Suprapubic skin (tissue), 4 donors: ENCODE results near the gene CDC6. TPM values are rescaled to one million over a fixed set of nuclear protein-coding genes. Genes with fewer than 3 reads are reported as not detected.

Experiments used
- DNase-seq, 2 donors: peaks; one replicate each; pipeline ENCODE4 v3.0.0-alpha.2; 2019; ENCODE audit warnings: low spot score in 2 of 2
- H3K27ac ChIP-seq: fragments of 200-600 bp; sonication (generic); one replicate; pipeline ENCODE4 v1.5.1; 2019
- H3K27me3 ChIP-seq: fragments of 200-600 bp; sonication (generic); one replicate; pipeline ENCODE4 v1.5.1; 2019
- H3K36me3 ChIP-seq: fragments of 200-600 bp; sonication (generic); one replicate; pipeline ENCODE4 v1.5.1; 2019
- H3K4me1 ChIP-seq: fragments of 200-600 bp; sonication (generic); one replicate; pipeline ENCODE4 v1.5.1; 2019
- H3K4me3 ChIP-seq: fragments of 200-600 bp; sonication (generic); one replicate; pipeline ENCODE4 v1.5.1; 2019; ENCODE audit warnings: mild to moderate bottlenecking
- H3K9me3 ChIP-seq: fragments of 200-600 bp; sonication (generic); one replicate; pipeline ENCODE4 v1.5.1; 2019
- CTCF ChIP-seq, 2 donors: fragments of 200-600 bp in 1 of 2; fragments of 450-650 bp in 1 of 2; sonication (generic) in 1 of 2; IDR thresholded peaks; one replicate each; pipeline ENCODE4 v1.5.1; 2016 to 2019; ENCODE audit warnings: antibody characterized with exemption in 2 of 2, mild to moderate bottlenecking in 1 of 2, moderate library complexity in 1 of 2
- EP300 ChIP-seq: sonication (generic); formaldehyde crosslinking; IDR thresholded peaks from one replicate; pipeline ENCODE4 v1.6.1; 2017; ENCODE audit warnings: antibody characterized with exemption
- POLR2A ChIP-seq, 2 donors: fragments of 450-650 bp; IDR thresholded peaks; one replicate each; pipeline ENCODE4 v1.6.1; 2017; ENCODE audit warnings: antibody characterized with exemption in 2 of 2, mild to moderate bottlenecking in 2 of 2, moderate library complexity in 2 of 2
- POLR2AphosphoS5 ChIP-seq, 3 donors: sonication (generic); formaldehyde crosslinking; IDR thresholded peaks; one replicate each; pipeline ENCODE4 v1.6.1; 2017; ENCODE audit warnings: antibody characterized with exemption in 3 of 3
- WGBS: methylation state at CpG from one replicate; pipeline ENCODE4 v1.1.5; 2018; 5-methylcytosine and 5-hydroxymethylcytosine counted together
- total RNA-seq, 4 donors: library from RNA; depleted of rRNA; stranded (reverse); fragments of >200 nt; gene quantifications; one replicate each; pipeline ENCODE4 v1.1.0, GENCODE V29; 2016

CDC6 gene
- total RNA-seq, 4 donors from 2014 or later, result 2.7 to 5.3 (median 3.3) TPM

GRCh38 chr17:40325156-40326013 lies 37.7 kb downstream of the CDC6 start:
- H3K4me1 ChIP-seq, result peaks cover 100% of the 10 kb centered on the region
- peak overlapping the region; percentile 66 for H3K27ac ChIP-seq
- DNase-seq, result no peak
- no peaks in the 10 kb centered on the region for H3K36me3 ChIP-seq
- H3K4me3 ChIP-seq, result no peak overlapping the region
- 64% methylated on average over 13 of the region's 13 CpGs for WGBS
- H3K27me3 ChIP-seq, result no peaks in the 10 kb centered on the region
- no peaks in the 10 kb centered on the region for H3K9me3 ChIP-seq
- TF ChIP-seq POLR2A (IDR thresholded peaks at IDR 0.05), result no peak
- no peak for TF ChIP-seq EP300
- TF ChIP-seq POLR2AphosphoS5 (IDR thresholded peaks at IDR 0.05), result no peak

GRCh38 chr17:40326014-40326831 lies 38.5 kb downstream of the CDC6 start:
- TF ChIP-seq EP300 (no peak), CTCF (IDR thresholded peaks at IDR 0.05) (no peak), POLR2AphosphoS5 (IDR thresholded peaks at IDR 0.05) (no peak), POLR2A (IDR thresholded peaks at IDR 0.05) (no peak)
- WGBS, result 56% methylated on average over 14 of the region's 17 CpGs
- H3K4me1 ChIP-seq, result peaks cover 100% of the 10 kb centered on the region
- H3K36me3 ChIP-seq, result no peaks in the 10 kb centered on the region
- DNase-seq, result peak in 1 of 2 donors; percentile 74
- H3K27me3 ChIP-seq, result no peaks in the 10 kb centered on the region
- H3K9me3 ChIP-seq, result no peaks in the 10 kb centered on the region
- H3K4me3 ChIP-seq, result no peak overlapping the region
- H3K27ac ChIP-seq, result peak overlapping the region; percentile 66

GRCh38 chr17:40326832-40327199 lies 39.1 kb downstream of the CDC6 start:
- H3K9me3 ChIP-seq, result no peaks in the 10 kb centered on the region
- H3K36me3 ChIP-seq, result no peaks in the 10 kb centered on the region
- no peak for TF ChIP-seq POLR2AphosphoS5 (IDR thresholded peaks at IDR 0.05)
- no peak for TF ChIP-seq CTCF (IDR thresholded peaks at IDR 0.05)
- no peak for TF ChIP-seq EP300
- TF ChIP-seq POLR2A (IDR thresholded peaks at IDR 0.05), result no peak
- H3K4me1 ChIP-seq, result peaks cover 100% of the 10 kb centered on the region
- WGBS, result 50% methylated on average over 1 of the region's 1 CpG
- H3K4me3 ChIP-seq, result no peak overlapping the region
- peak overlapping the region; percentile 66 for H3K27ac ChIP-seq
- peak in 1 of 2 donors; percentile 74 for DNase-seq
- no peaks in the 10 kb centered on the region for H3K27me3 ChIP-seq

- Histone ChIP-seq H3K27me3 (no peaks in the 10 kb centered on the region), H3K27ac (peak overlapping the region; percentile 66), H3K36me3 (no peaks in the 10 kb centered on the region), H3K4me1 (peaks cover 100% of the 10 kb centered on the region), H3K4me3 (no peak overlapping the region), H3K9me3 (no peaks in the 10 kb centered on the region)
- WGBS, result 59% methylated on average over 3 of the region's 4 CpGs
- TF ChIP-seq POLR2AphosphoS5 (IDR thresholded peaks at IDR 0.05), result no peak
- no peak for TF ChIP-seq EP300
- TF ChIP-seq CTCF (IDR thresholded peaks at IDR 0.05), result no peak
- no peak for TF ChIP-seq POLR2A (IDR thresholded peaks at IDR 0.05)
- DNase-seq, result peak in 1 of 2 donors; percentile 74
Observed at GRCh38 chr17:40327244-40327729, 39.6 kb downstream of the CDC6 start.

GRCh38 chr17:40327735-40328385 lies 40.2 kb downstream of the CDC6 start:
- no peaks in the 10 kb centered on the region for H3K36me3 ChIP-seq
- no peaks in the 10 kb centered on the region for H3K27me3 ChIP-seq
- 0% methylated on average over 3 of the region's 3 CpGs for WGBS
- DNase-seq, result no peak
- no peak overlapping the region for H3K27ac ChIP-seq
- no peak for TF ChIP-seq CTCF (IDR thresholded peaks at IDR 0.05)
- no peak overlapping the region for H3K4me3 ChIP-seq
- H3K4me1 ChIP-seq, result peaks cover 100% of the 10 kb centered on the region
- H3K9me3 ChIP-seq, result no peaks in the 10 kb centered on the region
